HepG2 (cell line): ENCODE data around the gene LDLRAD2. TPM values are rescaled to one million over a fixed set of nuclear protein-coding genes. Genes with fewer than 3 reads are reported as not detected.
A peak's percentile ranks its signal among the peaks of the same experiment; 100 is the strongest.

ENCODE experiments used
- FOXO4 ChIP-seq: sonication (generic); formaldehyde crosslinking; conservative IDR thresholded peaks from 2 replicates; pipeline ENCODE4 v1.8.1; 2023; ENCODE audit warnings: missing genetic modification reagents
- HCFC1 ChIP-seq: fragments of 150-350 bp; IDR thresholded peaks from 2 replicates; pipeline ENCODE4 v1.6.1; 2014; ENCODE audit warnings: low read depth, low read length
- HMGXB4 ChIP-seq, 2 experiments: sonication (generic) in 1 of 2; formaldehyde crosslinking in 1 of 2; IDR thresholded peaks; 2 replicates each; pipeline versions ENCODE4 v1.4.0 to v1.6.1; 2018 to 2020; ENCODE audit warnings: missing genetic modification reagents in 2 of 2, borderline replicate concordance in 1 of 2, low read depth in 1 of 2, mild to moderate bottlenecking in 1 of 2, missing biosample characterization in 1 of 2
- KDM1A ChIP-seq: IDR thresholded peaks from 2 replicates; pipeline ENCODE4 v1.6.1; 2016; ENCODE audit warnings: missing compliant biosample characterization
- KLF6 ChIP-seq: IDR thresholded peaks from 2 replicates; pipeline ENCODE4 v1.8.0; 2016; ENCODE audit warnings: missing biosample characterization, missing genetic modification reagents
- NCOA1 ChIP-seq: sonication (generic); formaldehyde crosslinking; IDR thresholded peaks from 2 replicates; pipeline ENCODE4 v1.9.0; 2021; ENCODE audit warnings: missing genetic modification reagents
- SP4 ChIP-seq: sonication (generic); formaldehyde crosslinking; IDR thresholded peaks from 2 replicates; pipeline ENCODE4 v1.8.1; 2023; ENCODE audit warnings: mild to moderate bottlenecking, missing genetic modification reagents
- SP5 ChIP-seq: IDR thresholded peaks from 2 replicates; pipeline ENCODE4 v1.6.1; 2016; ENCODE audit warnings: low read depth, borderline replicate concordance
- XRCC5 ChIP-seq: fragments of 200-400 bp; formaldehyde crosslinking; optimal IDR thresholded peaks from 2 replicates; pipeline ENCODE3; 2017; ENCODE audit warnings: mild to moderate bottlenecking, low read length
- ZNF224 ChIP-seq: sonication (generic); formaldehyde crosslinking; IDR thresholded peaks from 2 replicates; pipeline ENCODE4 v1.5.0; 2020; ENCODE audit warnings: mild to moderate bottlenecking, missing genetic modification reagents
- ZNF281 ChIP-seq: sonication (generic); formaldehyde crosslinking; IDR thresholded peaks from 2 replicates; pipeline ENCODE4 v1.4.0; 2020; ENCODE audit warnings: missing genetic modification reagents, borderline replicate concordance
- ZNF441 ChIP-seq: sonication (generic); formaldehyde crosslinking; IDR thresholded peaks from 2 replicates; pipeline ENCODE4 v1.7.0; 2021; ENCODE audit warnings: missing genetic modification reagents, borderline replicate concordance
- ZNF687 ChIP-seq: sonication (generic); formaldehyde crosslinking; IDR thresholded peaks from 2 replicates; pipeline ENCODE4 v1.5.1; 2020; ENCODE audit warnings: mild to moderate bottlenecking, missing genetic modification reagents, moderate library complexity
- ZSCAN12 ChIP-seq: sonication (generic); formaldehyde crosslinking; IDR thresholded peaks from 2 replicates; pipeline ENCODE4 v1.9.0; 2021; ENCODE audit warnings: mild to moderate bottlenecking, missing genetic modification reagents
- ZSCAN22 ChIP-seq: sonication (generic); formaldehyde crosslinking; IDR thresholded peaks from 2 replicates; pipeline ENCODE4 v1.4.0; 2020; ENCODE audit warnings: mild to moderate bottlenecking, missing genetic modification reagents
- polyA plus RNA-seq, 8 experiments: library from polyadenylated mRNA; depleted of rRNA in 3 of 8; stranded (reverse) in 7 of 8; unstranded in 1 of 8; fragments of >200 nt; fragmentation: Illumina TruSeq in 4 of 8; extraction: Trizol in 4 of 8; gene quantifications; 2 replicates each; pipeline versions ENCODE4 v1.2.1 to v1.2.3, GENCODE V29; 2011 to 2016; ENCODE audit warnings: low read depth in 4 of 8, missing spikeins in 1 of 8, mixed read lengths in 1 of 8; ENCODE audit not compliant: insufficient read depth in 1 of 8
- total RNA-seq, 5 experiments: library from RNA; depleted of rRNA; stranded (reverse); fragments of >200 nt; fragmentation: Illumina TruSeq; extraction: Trizol; gene quantifications; 2 replicates each; pipeline ENCODE4 v1.2.3, GENCODE V29; 2016; ENCODE audit warnings: low read depth in 1 of 5

Gene LDLRAD2
- total and polyA plus RNA-seq, 2 of the 13 experiments (the other 11 are each of a cell fraction or from before 2014, with no cell fraction given): not detected

- peak; percentile 53; the same call in 1 of the 2 replicates for TF ChIP-seq ZNF281
- no peak for TF ChIP-seq ZNF687
- TF ChIP-seq ZNF224 (CRISPR knock-in tag): no peak
- TF ChIP-seq ZSCAN12 (CRISPR knock-in tag): no peak
- TF ChIP-seq ZNF441: no peak
- no peak for TF ChIP-seq HCFC1
- TF ChIP-seq XRCC5: no peak
- TF ChIP-seq FOXO4: no peak
- peak; percentile 50 for TF ChIP-seq SP5 (CRISPR knock-in tag)
- TF ChIP-seq KDM1A (CRISPR knock-in tag): peak; percentile 71; the same call in 1 of the 2 replicates
- no peak for TF ChIP-seq ZSCAN22 (CRISPR knock-in tag)
- no peak for TF ChIP-seq NCOA1 (CRISPR knock-in tag)
- TF ChIP-seq KLF6 (CRISPR knock-in tag): peak; percentile 89; the same call in 1 of the 2 replicates
- TF ChIP-seq HMGXB4 (CRISPR knock-in tag; IDR thresholded peaks at IDR 0.05; ENCODE audit: borderline replicate concordance in 1 of 2, low read depth in 1 of 2): peak in 1 of 2 experiments; percentile 48; a peak in 1 of 4 replicates
- no peak for TF ChIP-seq SP4
Observed at GRCh38 chr1:21775985-21776562, 36.0 kb upstream of the LDLRAD2 start (continued).
